ENCODE data around the gene PEX6. TPM values are rescaled to one million over a fixed set of nuclear protein-coding genes. Genes with fewer than 3 reads are reported as not detected.

The PEX6 gene
- total and polyA plus RNA-seq, 2 of the 13 experiments (the other 11 are each of a cell fraction or from before 2014, with no cell fraction given): 5.1 to 6.7 TPM

GRCh38 chr6:42974919-42975505 lies 4.0 kb downstream of the PEX6 start:
- no peak overlapping the region for H3K27ac ChIP-seq (ENCODE audit: extremely low read length, insufficient read depth, low read length)
- H3K4me2 ChIP-seq (ENCODE audit: low read depth, low read length): no peak overlapping the region
- ChIA-PET CTCF (ENCODE audit: low intra/inter-chr PET ratio, low total read pairs) (no interaction called here), POLR2A (interaction anchor here (0.9 to 3.0 kb wide), 4 partner anchors 9 to 46 kb away, joined by 3 to 17 read pairs (median 4); partner anchors contain the start of genes CNPY3, GNMT, KLHDC3 and MEA1)
- H3K4me1 ChIP-seq (ENCODE audit: insufficient read depth, low read length): peaks cover 46% of the 10 kb centered on the region
- no peaks in the 10 kb centered on the region for H3K36me3 ChIP-seq (replicated peaks in 1 of 2; ENCODE audit: control insufficient read depth in 1 of 2, insufficient read depth in 2 of 2, low read length in 2 of 2)
- no peak for FAIRE-seq
- no peaks in the 10 kb centered on the region; a peak in 1 of 5 replicates for H3K27me3 ChIP-seq (ENCODE audit: control insufficient read depth in 1 of 2, insufficient read depth in 2 of 2, low read length in 2 of 2)
- in situ Hi-C loops (cut with HindIII; ENCODE audit: extremely low pct_ligation_motif_present, low pct_unique_long_range_greater_than_20kb) (no loop called here), intact Hi-C loops (cut with micrococcal nuclease; ENCODE audit: unreplicated experiment) (no loop called here)
- no peaks in the 10 kb centered on the region for H3K9me3 ChIP-seq (ENCODE audit: low read length)
- H3K4me3 ChIP-seq (replicated peaks in 1 of 3; ENCODE audit: insufficient read depth in 1 of 3, low read depth in 2 of 3, low read length in 3 of 3): no peak overlapping the region
- peaks cover 10% of the 10 kb centered on the region for H3K79me2 ChIP-seq (ENCODE audit: insufficient read depth, low read length)
- BruUV-seq (replicated peaks): no TSS peak
- no peak for ATAC-seq
- no peak overlapping the region for H3K9ac ChIP-seq (ENCODE audit: insufficient read depth, low read depth, low read length)
- 89% methylated on average over 5 of the region's 5 CpGs for WGBS (ENCODE audit: low lambda C conversion rate)
- no peaks in the 10 kb centered on the region for H4K20me1 ChIP-seq (ENCODE audit: insufficient read depth, low read length)
- 0 out of 2 replicates have a peak, but pooled peaks have one; percentile 36 for TF ChIP-seq POLR2G (IDR thresholded peaks at IDR 0.05; ENCODE audit: low read depth, low read length)
- no peak for TF ChIP-seq PRDM4 (CRISPR knock-in tag; IDR thresholded peaks at IDR 0.05; ENCODE audit: borderline replicate concordance)
- TF ChIP-seq ARNT (IDR thresholded peaks at IDR 0.05): no peak
- no peak for TF ChIP-seq MAFF (IDR thresholded peaks at IDR 0.05; ENCODE audit: low read depth, low read length)
- TF ChIP-seq, protein P1, sequence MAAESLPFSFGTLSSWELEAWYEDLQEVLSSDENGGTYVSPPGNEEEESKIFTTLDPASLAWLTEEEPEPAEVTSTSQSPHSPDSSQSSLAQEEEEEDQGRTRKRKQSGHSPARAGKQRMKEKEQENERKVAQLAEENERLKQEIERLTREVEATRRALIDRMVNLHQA (CRISPR knock-in tag; IDR thresholded peaks at IDR 0.05): no peak
- TF ChIP-seq ZNF546 (CRISPR knock-in tag; conservative IDR thresholded peaks at IDR 0.05): no peak
- no peak for TF ChIP-seq ZNF33A (CRISPR knock-in tag; IDR thresholded peaks at IDR 0.05; ENCODE audit: borderline replicate concordance)
- TF ChIP-seq, protein P2, sequence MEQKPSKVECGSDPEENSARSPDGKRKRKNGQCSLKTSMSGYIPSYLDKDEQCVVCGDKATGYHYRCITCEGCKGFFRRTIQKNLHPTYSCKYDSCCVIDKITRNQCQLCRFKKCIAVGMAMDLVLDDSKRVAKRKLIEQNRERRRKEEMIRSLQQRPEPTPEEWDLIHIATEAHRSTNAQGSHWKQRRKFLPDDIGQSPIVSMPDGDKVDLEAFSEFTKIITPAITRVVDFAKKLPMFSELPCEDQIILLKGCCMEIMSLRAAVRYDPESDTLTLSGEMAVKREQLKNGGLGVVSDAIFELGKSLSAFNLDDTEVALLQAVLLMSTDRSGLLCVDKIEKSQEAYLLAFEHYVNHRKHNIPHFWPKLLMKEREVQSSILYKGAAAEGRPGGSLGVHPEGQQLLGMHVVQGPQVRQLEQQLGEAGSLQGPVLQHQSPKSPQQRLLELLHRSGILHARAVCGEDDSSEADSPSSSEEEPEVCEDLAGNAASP (CRISPR knock-in tag; IDR thresholded peaks at IDR 0.05; ENCODE audit: borderline replicate concordance): no peak
- TF ChIP-seq, protein P3, sequence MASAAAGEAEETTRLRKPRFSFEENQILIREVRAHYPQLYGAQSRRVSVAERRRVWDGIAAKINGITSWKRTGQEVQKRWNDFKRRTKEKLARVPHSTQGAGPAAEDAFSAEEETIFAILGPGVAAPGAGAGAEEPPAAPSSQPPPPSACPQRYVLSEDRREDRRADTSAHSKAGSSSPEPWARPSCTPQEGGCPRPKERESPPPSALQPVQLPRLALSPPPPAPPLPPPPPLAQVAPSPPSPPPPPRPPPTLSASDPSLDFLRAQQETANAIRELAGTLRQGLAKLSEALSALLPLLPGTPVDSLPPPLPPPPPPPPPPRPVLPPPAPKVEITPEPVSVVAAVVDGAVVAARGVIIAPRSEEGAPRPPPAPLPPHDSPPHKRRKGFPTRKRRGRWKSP (CRISPR knock-in tag; IDR thresholded peaks at IDR 0.05): no peak
- TF ChIP-seq TCF12 (IDR thresholded peaks at IDR 0.05): no peak
- no peak for TF ChIP-seq TCF12 (CRISPR knock-in tag; IDR thresholded peaks at IDR 0.05)
- no peak for TF ChIP-seq HOXA5 (CRISPR knock-in tag; IDR thresholded peaks at IDR 0.05)
- TF ChIP-seq RBM22 (optimal IDR thresholded peaks at IDR 0.05; ENCODE audit: low read length): peak; percentile 25
- 0 out of 4 replicates have a peak, but pooled peaks have one; percentile 8 to 26 for TF ChIP-seq POLR2A (IDR thresholded peaks at IDR 0.05; ENCODE audit: insufficient read depth in 1 of 2, low read depth in 2 of 2, low read length in 2 of 2)
- no peak for TF ChIP-seq HMGA1 (CRISPR knock-in tag; conservative IDR thresholded peaks at IDR 0.05)
- H2AFZ ChIP-seq (ENCODE audit: low read length): no peak overlapping the region
- no peak for DNase-seq (ENCODE audit: low spot score)

Measured in HepG2 (cell line).